HepG2 (cell line): ENCODE data around the gene VEPH1.

Experiments
- MAFK ChIP-seq, 2 experiments: IDR thresholded peaks in 1 of 2; conservative IDR thresholded peaks in 1 of 2; 2 replicates each; pipeline ENCODE4 v1.6.1; 2011; ENCODE audit warnings: improper control_type of control experiment in 2 of 2, low read length in 2 of 2
- TARDBP ChIP-seq: sonication (generic); formaldehyde crosslinking; IDR thresholded peaks from 2 replicates; pipeline ENCODE4 v1.8.0; 2022; ENCODE audit warnings: mild to moderate bottlenecking, missing genetic modification reagents
- ZBTB21 ChIP-seq: sonication (generic); formaldehyde crosslinking; IDR thresholded peaks from 2 replicates; pipeline ENCODE4 v1.4.0; 2020; ENCODE audit warnings: missing genetic modification reagents
- ZNF572 ChIP-seq: sonication (generic); formaldehyde crosslinking; IDR thresholded peaks from 2 replicates; pipeline ENCODE4 v1.5.1; 2020; ENCODE audit warnings: mild to moderate bottlenecking, missing genetic modification reagents

- TF ChIP-seq TARDBP (CRISPR knock-in tag) (no peak), MAFK (conservative IDR thresholded peaks at IDR 0.05 in 1 of 2, IDR thresholded peaks at IDR 0.05 in 1 of 2; ENCODE audit: low read length in 2 of 2) (no peak), ZNF572 (CRISPR knock-in tag) (no peak), ZBTB21 (CRISPR knock-in tag) (no peak)
Measured at GRCh38 chr3:157501863-157502262, 1.4 kb downstream of the VEPH1 start.
